SH-SY5Y (cell line): ENCODE results near the gene MELTF.

Experiments used
- GATA2 ChIP-seq: IDR thresholded peaks from 2 replicates; pipeline ENCODE4 v1.6.1; 2011; ENCODE audit warnings: mild to moderate bottlenecking, low read depth, low read length
- GATA3 ChIP-seq: IDR thresholded peaks from 2 replicates; pipeline ENCODE4 v1.6.1; 2011; ENCODE audit warnings: low read depth, mild to moderate bottlenecking, low read length, moderate library complexity

MELTF gene

GRCh38 chr3:197028728-197029510, 698 bp downstream of the MELTF start:
- no peak for TF ChIP-seq GATA3
- no peak for TF ChIP-seq GATA2

DNA sequence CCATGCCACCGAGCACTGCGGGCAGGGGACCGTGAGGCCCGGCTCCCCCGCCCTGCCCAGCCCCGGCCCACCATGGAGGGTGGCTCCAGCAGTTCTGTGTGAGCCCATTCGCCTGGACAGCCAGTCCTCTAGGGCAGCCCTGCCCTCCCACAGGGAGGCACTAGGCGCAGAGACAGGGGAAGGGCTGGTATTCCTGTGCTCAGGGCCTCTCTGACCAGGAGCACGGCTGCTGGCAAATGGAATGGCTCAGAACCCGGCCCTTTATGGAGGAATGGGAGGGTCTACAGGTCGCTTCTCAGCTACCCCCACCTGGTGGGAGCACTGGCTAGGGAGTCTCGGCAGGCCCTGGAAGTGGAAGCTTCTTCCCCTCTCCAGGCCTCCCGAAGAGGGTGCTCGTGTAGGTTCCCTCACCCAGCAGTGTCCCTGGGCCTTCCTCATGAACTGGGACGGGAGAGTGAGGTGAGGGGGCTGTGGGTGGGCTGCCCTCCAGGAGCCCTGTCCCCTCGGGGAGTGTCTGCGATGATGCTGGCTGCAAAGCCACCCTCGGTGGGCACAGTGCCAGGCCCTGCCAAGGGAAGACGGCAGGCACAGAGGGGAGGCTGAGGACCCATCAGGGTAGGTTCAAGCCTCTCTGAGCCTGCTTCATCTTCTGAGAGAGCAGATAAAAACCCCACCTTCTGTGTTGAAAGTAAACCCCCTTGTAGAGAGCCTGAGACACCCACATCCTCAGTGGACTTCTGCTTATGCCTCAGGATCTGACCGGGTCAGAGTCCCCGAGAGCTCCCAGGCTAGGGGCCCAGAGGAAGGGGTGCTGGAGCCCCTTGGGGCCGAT, 1.5 kb downstream of the MELTF start:
- no peak for TF ChIP-seq GATA2
- no peak for TF ChIP-seq GATA3

DNA sequence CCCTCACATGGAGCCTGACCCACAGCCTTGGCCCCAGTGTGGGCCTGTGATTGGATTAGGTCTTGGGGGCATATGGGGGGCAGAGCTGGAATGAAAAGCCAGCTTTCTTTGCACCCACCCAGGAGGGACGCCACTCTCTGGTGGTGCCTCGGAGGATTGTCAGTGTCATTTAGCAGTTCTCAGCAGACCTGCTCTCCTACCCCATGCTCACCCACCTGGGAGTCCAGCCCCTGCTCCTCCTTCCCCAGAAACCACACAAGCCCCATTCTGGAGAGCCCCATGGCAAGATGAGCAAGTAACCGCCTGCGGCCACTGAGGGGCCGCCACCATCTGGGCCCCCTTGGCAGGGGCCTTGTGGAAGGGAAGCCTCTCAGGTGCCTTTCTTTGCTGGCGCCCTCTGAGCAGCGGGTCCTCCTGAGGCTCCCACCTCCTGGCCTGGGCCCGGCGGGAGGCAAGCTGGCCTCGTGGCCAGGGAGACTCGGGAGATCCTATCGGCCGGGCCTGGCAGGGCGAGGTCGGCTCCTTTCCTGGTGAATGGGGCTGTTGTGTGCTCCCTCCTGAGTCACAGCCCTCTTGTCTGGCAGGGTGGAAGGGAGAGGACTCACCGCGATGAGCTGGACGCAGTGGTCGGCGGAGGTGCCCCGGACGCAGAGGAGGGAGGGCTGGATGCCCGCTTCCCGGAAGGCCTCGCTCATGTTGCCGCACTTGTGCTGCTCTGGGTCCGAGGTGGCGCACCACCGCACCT, 2.3 kb downstream of the MELTF start:
- TF ChIP-seq GATA2 = no peak
- TF ChIP-seq GATA3 = no peak

DNA sequence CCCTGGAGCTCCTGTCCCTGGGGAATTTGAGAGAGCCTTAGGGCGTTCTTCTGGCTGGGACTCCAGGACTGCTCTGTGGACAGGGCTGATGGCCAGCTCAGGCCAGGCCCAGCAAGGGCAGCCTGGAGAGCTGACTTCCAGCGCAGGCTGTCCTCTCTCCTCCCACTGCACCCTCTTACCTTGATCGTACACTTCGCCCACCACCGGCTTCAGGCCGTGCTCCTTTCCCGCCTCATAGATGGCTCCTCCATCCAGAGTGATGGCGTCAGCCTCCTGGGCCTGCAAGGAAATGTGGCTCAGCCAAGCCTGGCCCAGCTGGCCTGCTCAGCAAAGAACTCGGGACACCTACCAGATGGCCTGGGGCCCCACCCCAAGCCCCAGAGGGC, 3.1 kb downstream of the MELTF start:
- TF ChIP-seq GATA2 (no peak), GATA3 (no peak)

GRCh38 chr3:197025736-197026480, 3.7 kb downstream of the MELTF start:
- TF ChIP-seq GATA3 (no peak), GATA2 (no peak)

GRCh38 chr3:197024881-197025735, 4.5 kb downstream of the MELTF start:
- TF ChIP-seq GATA2 (no peak), GATA3 (no peak)

DNA sequence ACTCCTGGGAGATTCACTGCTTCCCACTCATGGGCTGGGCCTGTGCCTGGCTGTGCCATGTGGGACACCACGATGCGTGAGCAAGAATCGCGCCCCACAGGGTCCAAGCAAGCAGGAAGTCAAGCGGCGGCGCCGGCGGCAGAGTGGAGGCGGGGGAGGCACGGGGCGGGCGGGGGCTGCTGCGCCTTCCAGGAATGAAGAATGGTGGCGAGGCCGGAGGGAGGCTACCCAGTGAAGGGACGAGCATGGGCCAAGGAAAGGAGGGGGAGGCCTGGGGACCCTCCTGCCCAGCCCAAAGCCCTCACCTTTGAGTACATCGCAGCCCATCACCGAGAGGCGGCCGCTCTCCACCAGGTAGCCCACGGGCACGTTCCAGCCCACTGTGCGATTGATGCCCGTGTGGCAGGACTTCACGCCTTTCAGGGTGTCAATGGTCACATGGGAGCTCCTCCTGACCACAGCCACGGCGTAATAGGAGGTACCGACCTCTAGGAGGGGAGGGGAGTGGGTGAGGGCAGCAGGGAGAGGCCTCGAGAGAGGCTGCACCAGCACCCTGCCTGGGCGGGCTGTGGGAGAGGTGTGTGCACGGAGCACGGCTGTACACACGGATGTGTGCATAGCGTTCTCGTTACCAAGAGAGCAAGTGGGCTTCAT, 5.5 kb downstream of the MELTF start:
- no peak for TF ChIP-seq GATA3
- no peak for TF ChIP-seq GATA2

GRCh38 chr3:197023241-197023997, 6.2 kb downstream of the MELTF start:
- TF ChIP-seq GATA2 = no peak
- no peak for TF ChIP-seq GATA3

GRCh38 chr3:197022405-197023231, 7.0 kb downstream of the MELTF start:
- TF ChIP-seq GATA3 (no peak), GATA2 (no peak)

DNA sequence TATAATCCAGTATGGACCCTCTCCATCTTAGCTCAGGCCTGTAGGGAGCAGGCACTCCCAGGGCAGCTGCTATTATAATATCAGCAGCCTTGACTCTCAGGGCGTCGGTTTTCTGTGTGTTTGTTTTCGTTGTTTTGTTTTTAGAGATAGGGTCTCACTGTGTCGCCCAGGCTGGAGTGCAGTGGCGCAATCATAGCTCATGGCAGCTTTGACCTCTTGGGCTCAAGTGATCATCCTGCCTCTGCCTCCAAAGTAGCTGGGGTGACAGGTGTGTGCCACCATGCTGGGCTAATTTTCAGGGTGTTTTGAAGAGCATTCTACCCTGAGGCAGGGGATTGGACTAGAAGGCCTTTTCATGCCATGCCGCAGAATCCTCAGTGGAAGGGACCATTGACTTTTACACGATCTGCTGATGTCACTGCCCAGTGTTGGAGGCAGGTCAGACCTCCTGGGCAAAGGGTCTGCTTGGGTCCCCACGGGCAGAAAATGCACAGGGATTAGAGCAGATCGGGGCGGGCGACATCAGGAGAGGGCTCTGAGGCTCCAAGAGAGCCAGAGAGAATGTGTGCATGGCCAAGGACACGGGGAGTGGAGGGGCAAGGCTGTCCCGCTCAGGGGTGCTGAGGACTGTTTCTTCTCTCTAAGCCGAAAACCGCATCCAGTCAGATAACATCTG, 7.8 kb downstream of the MELTF start:
- no peak for TF ChIP-seq GATA3
- TF ChIP-seq GATA2 = no peak

DNA sequence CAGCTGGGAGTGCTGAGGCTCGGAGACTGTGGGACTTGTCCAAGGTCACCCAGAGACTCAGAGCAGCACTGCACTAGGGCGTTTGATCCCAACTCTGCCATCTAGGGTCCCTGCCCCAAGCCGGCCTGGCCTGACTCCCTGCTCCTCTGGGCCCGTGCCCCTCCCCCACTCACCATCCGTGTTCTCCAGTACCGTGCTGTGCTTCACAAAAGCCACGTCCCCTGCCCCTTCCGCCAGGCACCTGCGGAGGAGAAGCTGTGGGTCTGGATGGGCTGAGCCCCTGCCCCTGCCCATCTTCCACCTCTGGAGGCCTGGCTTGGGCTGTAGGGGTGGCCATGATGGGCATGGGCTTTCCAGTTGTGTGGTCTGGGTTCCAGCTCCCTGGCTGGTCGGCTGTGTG, 8.4 kb downstream of the MELTF start:
- no peak for TF ChIP-seq GATA2
- TF ChIP-seq GATA3 = no peak
